GM12878 (cell line): ENCODE measurements around the gene SLC11A2. TPM values are rescaled to one million over a fixed set of nuclear protein-coding genes. Genes with fewer than 3 reads are reported as not detected.

Experiments
- ATAC-seq: fragments of 200-7000 bp; cut with Tn5 transposase; 3 replicates; pipeline ENCODE4 v1.9.1; 2020; ENCODE audit warnings: mild to moderate bottlenecking, moderate library complexity
- BruUV-seq: library from RNA; stranded (reverse); fragments of 400-500 nt; replicated peaks from 2 replicates; lab custom pipeline; 2021; lab: Mats Ljungman, UMichigan
- CTCF ChIA-PET: fragments of 300-600 bp; sonication (Branson Sonifier 250); formaldehyde crosslinking; extraction: SDS; loops from one replicate; lab custom pipeline; 2021; ENCODE audit warnings: inconsistent platforms; lab: Yijun Ruan, JAX
- POLR2A ChIA-PET: fragments of 350-600 bp; formaldehyde crosslinking; extraction: SDS; loops from one replicate; lab custom pipeline; 2021; ENCODE audit warnings: inconsistent platforms; lab: Charles Lee
- RAD21 ChIA-PET: fragments of 300-600 bp; sonication (Branson Sonifier 250); formaldehyde crosslinking; loops from one replicate; lab custom pipeline; 2023; ENCODE audit warnings: antibody characterized with exemption; ENCODE audit not compliant: unreplicated experiment; lab: Charles Lee
- SMC1A ChIA-PET: fragments of 300-600 bp; sonication (Branson Sonifier 250); formaldehyde crosslinking; loops from one replicate; lab custom pipeline; 2023; ENCODE audit not compliant: unreplicated experiment, uncharacterized antibody; lab: Charles Lee
- DNase-seq: peaks from one replicate; pipeline ENCODE4 v3.0.0-alpha.2; 2011; ENCODE audit warnings: low read depth, low spot score
- FAIRE-seq: peaks from 3 replicates; lab custom pipeline; 2011; peaks lifted over from hg19 to GRCh38; lab: Jason Lieb, UNC
- H2AFZ ChIP-seq: 2 replicates; pipeline ENCODE4 v1.6.0; 2011; ENCODE audit warnings: low read depth, low read length, control low read depth; ENCODE audit not compliant: control insufficient read depth
- H3K27ac ChIP-seq: 2 replicates; pipeline ENCODE4 v1.5.1; 2011; ENCODE audit warnings: control low read depth; ENCODE audit not compliant: control insufficient read depth, insufficient read depth
- H3K27me3 ChIP-seq, 2 experiments: replicated peaks in 1 of 2; 2 replicates each; pipeline versions ENCODE4 v1.6.0 to v1.6.1; 2011; ENCODE audit warnings: low read length in 1 of 2; ENCODE audit not compliant: control insufficient read depth in 2 of 2, insufficient read depth in 2 of 2
- H3K36me3 ChIP-seq, 2 experiments: 2 replicates each; pipeline ENCODE4 v1.5.1; 2011; ENCODE audit warnings: low read length in 1 of 2; ENCODE audit not compliant: control insufficient read depth in 2 of 2, insufficient read depth in 2 of 2
- H3K4me1 ChIP-seq: 2 replicates; pipeline ENCODE4 v1.6.1; 2011; ENCODE audit warnings: mild to moderate bottlenecking, low read length, moderate library complexity, mixed read lengths; ENCODE audit not compliant: control insufficient read depth, insufficient read depth
- H3K4me2 ChIP-seq: 2 replicates; pipeline ENCODE4 v1.6.0; 2011; ENCODE audit warnings: control low read depth; ENCODE audit not compliant: control insufficient read depth, insufficient read depth
- H3K4me3 ChIP-seq: fragments of 200-600 bp; sonication (generic); 2 replicates; pipeline ENCODE4 v1.5.1; 2016
- H3K79me2 ChIP-seq: 2 replicates; pipeline ENCODE4 v1.6.0; 2011; ENCODE audit warnings: low read length; ENCODE audit not compliant: control insufficient read depth, insufficient read depth
- H3K9ac ChIP-seq: 2 replicates; pipeline ENCODE4 v1.8.0; 2011; ENCODE audit warnings: low read length, control low read depth, mixed read lengths; ENCODE audit not compliant: control insufficient read depth, insufficient read depth
- H3K9me3 ChIP-seq: replicated peaks from 3 replicates; pipeline ENCODE4 v1.5.1; 2011; ENCODE audit warnings: mild to moderate bottlenecking, low read length; ENCODE audit not compliant: control insufficient read depth, insufficient read depth
- H4K20me1 ChIP-seq: 2 replicates; pipeline ENCODE4 v1.6.0; 2011; ENCODE audit not compliant: control insufficient read depth, insufficient read depth
- CBX3 ChIP-seq: fragments of 200-600 bp; sonication (generic); IDR thresholded peaks from 2 replicates; pipeline ENCODE4 v1.6.1; 2016; ENCODE audit warnings: low read depth, borderline replicate concordance
- CEBPB ChIP-seq, 2 experiments: fragments of 150-350 bp in 1 of 2; IDR thresholded peaks; 2 replicates each; pipeline ENCODE4 v1.6.1; 2012 to 2014; ENCODE audit warnings: low read depth in 2 of 2, low read length in 2 of 2, borderline replicate concordance in 1 of 2, inconsistent platforms in 1 of 2
- FOXK2 ChIP-seq: fragments of 450-650 bp; IDR thresholded peaks from 2 replicates; pipeline ENCODE4 v1.6.1; 2017; ENCODE audit warnings: mild to moderate bottlenecking, moderate library complexity
- HDAC6 ChIP-seq: fragments of 200-600 bp; sonication (generic); IDR thresholded peaks from one replicate; pipeline ENCODE4 v1.8.0; 2017; ENCODE audit warnings: antibody characterized with exemption; ENCODE audit not compliant: unreplicated experiment
- MEF2B ChIP-seq: fragments of 450-650 bp; IDR thresholded peaks from 2 replicates; pipeline ENCODE4 v1.6.1; 2018; ENCODE audit warnings: mild to moderate bottlenecking, moderate library complexity; ENCODE audit not compliant: partially characterized antibody, poor library complexity, severe bottlenecking
- MXI1 ChIP-seq: fragments of 150-350 bp; IDR thresholded peaks from 2 replicates; pipeline ENCODE4 v1.6.1; 2011; ENCODE audit warnings: low read depth, mild to moderate bottlenecking, inconsistent platforms, low read length, improper control_type of control experiment
- NR2C2 ChIP-seq: IDR thresholded peaks from 2 replicates; pipeline ENCODE4 v1.6.1; 2011; ENCODE audit warnings: borderline replicate concordance, low read depth; ENCODE audit not compliant: control insufficient read depth, insufficient read length
- POLR2A ChIP-seq: IDR thresholded peaks from 2 replicates; pipeline ENCODE4 v1.6.1; 2011; ENCODE audit warnings: low read depth, mild to moderate bottlenecking, low read length
- RCOR1 ChIP-seq: conservative IDR thresholded peaks from 2 replicates; pipeline ENCODE4 v1.6.1; 2012; ENCODE audit warnings: low read depth, low read length, improper control_type of control experiment
- SMAD1 ChIP-seq: fragments of 450-650 bp; IDR thresholded peaks from 2 replicates; pipeline ENCODE4 v1.6.1; 2018; ENCODE audit warnings: mild to moderate bottlenecking, low read depth; ENCODE audit not compliant: partially characterized antibody
- SPI1 ChIP-seq: IDR thresholded peaks from 2 replicates; pipeline ENCODE4 v1.6.1; 2011; ENCODE audit warnings: low read depth, mild to moderate bottlenecking, low read length, moderate library complexity, borderline replicate concordance; ENCODE audit not compliant: insufficient read depth
- SREBF1 ChIP-seq: IDR thresholded peaks from 2 replicates; pipeline ENCODE4 v1.6.1; 2012; ENCODE audit warnings: mild to moderate bottlenecking, low read length
- STAT3 ChIP-seq: IDR thresholded peaks from 2 replicates; pipeline ENCODE4 v1.6.1; 2011; ENCODE audit warnings: low read depth, low read length, improper control_type of control experiment
- TCF12 ChIP-seq: IDR thresholded peaks from 2 replicates; pipeline ENCODE4 v1.6.1; 2011; ENCODE audit warnings: low read depth, mild to moderate bottlenecking, low read length
- TCF3 ChIP-seq: IDR thresholded peaks from 2 replicates; pipeline ENCODE4 v1.6.1; 2012; ENCODE audit warnings: low read depth, mild to moderate bottlenecking, low read length, borderline replicate concordance; ENCODE audit not compliant: insufficient read depth
- WGBS: methylation state at CpG from one replicate; pipeline ENCODE4 v1.1.6; 2016; ENCODE audit warnings: low lambda C conversion rate; ENCODE audit not compliant: insufficient replicate concordance, insufficient coverage; ENCODE audit errors: missing lambda C conversion rate; 5-methylcytosine and 5-hydroxymethylcytosine counted together
- in situ Hi-C: fragments of 300-500 bp; cut with MboI; formaldehyde crosslinking; loops from 9 replicates; pipeline ENCODE4 v1.14.3; 2018; ENCODE audit warnings: mixed read lengths
- intact Hi-C: fragments of 100-400 bp; cut with micrococcal nuclease; formaldehyde crosslinking; loops from one replicate; pipeline ENCODE4 v1.14.2; 2022; ENCODE audit not compliant: unreplicated experiment
- polyA plus RNA-seq, 11 experiments: library from polyadenylated mRNA; depleted of rRNA in 4 of 11; unstranded in 6 of 11; stranded (reverse) in 5 of 11; fragments of >200 nt; fragmentation: Nextera tagmentation in 4 of 11; fragmentation: Illumina TruSeq in 1 of 11; extraction: Ambion mirVana in 4 of 11; extraction: Trizol in 1 of 11; gene quantifications; 1 replicate in 1 of 11; 2 replicates in 10 of 11; pipeline versions ENCODE4 v1.2.1 to v1.2.3, GENCODE V29; 2011 to 2016; ENCODE audit warnings: inconsistent platforms in 2 of 11, missing spikeins in 2 of 11, low read depth in 1 of 11
- total RNA-seq, 4 experiments: library from RNA; depleted of rRNA in 3 of 4; stranded (reverse); fragments of >200 nt in 3 of 4; fragmentation: Illumina TruSeq in 1 of 4; extraction: Trizol in 1 of 4; gene quantifications; 2 replicates each; pipeline versions ENCODE4 v1.2.1 to v1.2.3, GENCODE V29; 2013 to 2021
- TF ChIP-seq, protein P1 (sequence below): IDR thresholded peaks from 2 replicates; pipeline ENCODE4 v1.6.1; 2011; ENCODE audit warnings: low read depth, mild to moderate bottlenecking, low read length, moderate library complexity, borderline replicate concordance; ENCODE audit errors: extremely low read depth
- TF ChIP-seq, protein P2 (sequence below): fragments of 450-650 bp; formaldehyde crosslinking; IDR thresholded peaks from 2 replicates; pipeline ENCODE4 v1.5.0; 2022; ENCODE audit warnings: mild to moderate bottlenecking, missing genetic modification characterization
- TF ChIP-seq, protein P3 (sequence below): fragments of 450-650 bp; IDR thresholded peaks from 2 replicates; pipeline ENCODE4 v1.6.1; 2017; ENCODE audit warnings: antibody characterized with exemption, mild to moderate bottlenecking, moderate library complexity

SLC11A2 gene
- total and polyA plus RNA-seq, 10 of the 15 experiments (the other 5 are each of a cell fraction or from before 2014, with no cell fraction given), result 6.2 to 29.4 (median 15.6) TPM

DNA sequence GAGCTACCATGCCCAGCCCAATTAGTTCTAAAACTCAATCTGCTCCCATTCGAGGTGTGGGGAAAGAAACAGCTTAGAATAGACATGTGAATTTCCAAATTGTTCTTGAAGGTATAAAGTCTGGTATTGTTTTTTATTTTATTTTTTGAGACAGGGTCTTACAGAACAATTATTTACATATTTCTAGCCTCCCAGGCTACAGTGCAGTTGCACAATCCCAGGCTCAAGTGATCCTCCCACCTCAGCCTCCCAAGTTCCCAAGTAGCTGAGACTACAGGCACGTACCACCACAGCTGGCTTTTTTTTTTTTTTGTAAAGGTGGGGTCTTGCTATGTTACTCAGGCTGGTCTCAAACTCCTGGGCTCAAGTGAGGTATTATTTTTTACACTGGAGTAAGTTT, 6.3 kb downstream of the SLC11A2 start (continued):
- TF ChIP-seq HDAC6, result no peak
- no peak for TF ChIP-seq NR2C2
- TF ChIP-seq POLR2A, result no peak
- TF ChIP-seq MEF2B, result no peak
- TF ChIP-seq TCF3, result no peak
- TF ChIP-seq SREBF1, result no peak
- TF ChIP-seq, protein P1, sequence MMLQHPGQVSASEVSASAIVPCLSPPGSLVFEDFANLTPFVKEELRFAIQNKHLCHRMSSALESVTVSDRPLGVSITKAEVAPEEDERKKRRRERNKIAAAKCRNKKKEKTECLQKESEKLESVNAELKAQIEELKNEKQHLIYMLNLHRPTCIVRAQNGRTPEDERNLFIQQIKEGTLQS, result no peak

DNA sequence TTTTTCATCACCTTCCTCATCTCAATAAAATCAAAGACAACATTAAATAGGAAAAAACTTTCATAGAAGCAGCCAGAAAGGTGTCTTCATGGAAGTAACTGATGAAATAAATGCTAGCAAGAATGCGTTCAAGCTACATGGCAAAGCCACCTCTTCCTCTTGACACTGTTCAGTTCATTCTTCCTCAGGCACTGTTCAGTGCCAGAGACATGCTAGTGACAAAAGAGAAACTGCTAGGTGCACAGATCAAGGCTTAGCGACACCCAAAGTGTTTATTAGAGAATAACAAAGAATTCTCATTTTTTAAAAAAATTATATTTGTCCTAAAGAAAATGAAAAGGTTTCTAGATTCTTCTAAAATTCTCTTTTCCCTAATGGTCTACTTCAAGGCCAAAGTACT, 7.2 kb downstream of the SLC11A2 start:
- POLR2A ChIA-PET, result interaction anchor here (0.7 kb wide), 2 partner anchors 17 to 104 kb away, joined by 3 to 4 read pairs; no protein-coding TSS in a partner anchor
- TF ChIP-seq TCF12 (no peak), SPI1 (no peak), SMAD1 (no peak), RCOR1 (no peak), MXI1 (no peak), STAT3 (no peak), CBX3 (no peak), FOXK2 (no peak), CEBPB (IDR thresholded peaks at IDR 0.05; ENCODE audit: borderline replicate concordance in 1 of 2, low read depth in 2 of 2, low read length in 2 of 2) (no peak)
- TF ChIP-seq, protein P2, sequence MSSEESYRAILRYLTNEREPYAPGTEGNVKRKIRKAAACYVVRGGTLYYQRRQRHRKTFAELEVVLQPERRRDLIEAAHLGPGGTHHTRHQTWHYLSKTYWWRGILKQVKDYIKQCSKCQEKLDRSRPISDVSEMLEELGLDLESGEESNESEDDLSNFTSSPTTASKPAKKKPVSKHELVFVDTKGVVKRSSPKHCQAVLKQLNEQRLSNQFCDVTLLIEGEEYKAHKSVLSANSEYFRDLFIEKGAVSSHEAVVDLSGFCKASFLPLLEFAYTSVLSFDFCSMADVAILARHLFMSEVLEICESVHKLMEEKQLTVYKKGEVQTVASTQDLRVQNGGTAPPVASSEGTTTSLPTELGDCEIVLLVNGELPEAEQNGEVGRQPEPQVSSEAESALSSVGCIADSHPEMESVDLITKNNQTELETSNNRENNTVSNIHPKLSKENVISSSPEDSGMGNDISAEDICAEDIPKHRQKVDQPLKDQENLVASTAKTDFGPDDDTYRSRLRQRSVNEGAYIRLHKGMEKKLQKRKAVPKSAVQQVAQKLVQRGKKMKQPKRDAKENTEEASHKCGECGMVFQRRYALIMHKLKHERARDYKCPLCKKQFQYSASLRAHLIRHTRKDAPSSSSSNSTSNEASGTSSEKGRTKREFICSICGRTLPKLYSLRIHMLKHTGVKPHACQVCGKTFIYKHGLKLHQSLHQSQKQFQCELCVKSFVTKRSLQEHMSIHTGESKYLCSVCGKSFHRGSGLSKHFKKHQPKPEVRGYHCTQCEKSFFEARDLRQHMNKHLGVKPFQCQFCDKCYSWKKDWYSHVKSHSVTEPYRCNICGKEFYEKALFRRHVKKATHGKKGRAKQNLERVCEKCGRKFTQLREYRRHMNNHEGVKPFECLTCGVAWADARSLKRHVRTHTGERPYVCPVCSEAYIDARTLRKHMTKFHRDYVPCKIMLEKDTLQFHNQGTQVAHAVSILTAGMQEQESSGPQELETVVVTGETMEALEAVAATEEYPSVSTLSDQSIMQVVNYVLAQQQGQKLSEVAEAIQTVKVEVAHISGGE, result no peak
- TF ChIP-seq, protein P3, sequence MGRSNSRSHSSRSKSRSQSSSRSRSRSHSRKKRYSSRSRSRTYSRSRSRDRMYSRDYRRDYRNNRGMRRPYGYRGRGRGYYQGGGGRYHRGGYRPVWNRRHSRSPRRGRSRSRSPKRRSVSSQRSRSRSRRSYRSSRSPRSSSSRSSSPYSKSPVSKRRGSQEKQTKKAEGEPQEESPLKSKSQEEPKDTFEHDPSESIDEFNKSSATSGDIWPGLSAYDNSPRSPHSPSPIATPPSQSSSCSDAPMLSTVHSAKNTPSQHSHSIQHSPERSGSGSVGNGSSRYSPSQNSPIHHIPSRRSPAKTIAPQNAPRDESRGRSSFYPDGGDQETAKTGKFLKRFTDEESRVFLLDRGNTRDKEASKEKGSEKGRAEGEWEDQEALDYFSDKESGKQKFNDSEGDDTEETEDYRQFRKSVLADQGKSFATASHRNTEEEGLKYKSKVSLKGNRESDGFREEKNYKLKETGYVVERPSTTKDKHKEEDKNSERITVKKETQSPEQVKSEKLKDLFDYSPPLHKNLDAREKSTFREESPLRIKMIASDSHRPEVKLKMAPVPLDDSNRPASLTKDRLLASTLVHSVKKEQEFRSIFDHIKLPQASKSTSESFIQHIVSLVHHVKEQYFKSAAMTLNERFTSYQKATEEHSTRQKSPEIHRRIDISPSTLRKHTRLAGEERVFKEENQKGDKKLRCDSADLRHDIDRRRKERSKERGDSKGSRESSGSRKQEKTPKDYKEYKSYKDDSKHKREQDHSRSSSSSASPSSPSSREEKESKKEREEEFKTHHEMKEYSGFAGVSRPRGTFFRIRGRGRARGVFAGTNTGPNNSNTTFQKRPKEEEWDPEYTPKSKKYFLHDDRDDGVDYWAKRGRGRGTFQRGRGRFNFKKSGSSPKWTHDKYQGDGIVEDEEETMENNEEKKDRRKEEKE, result no peak

More for the DNA sequence above, 7.2 kb downstream of the SLC11A2 start:
- no TSS peak for BruUV-seq
- ChIA-PET RAD21 (interaction anchor here (1.3 kb wide), 1 partner anchor 90 kb away, joined by 3 read pairs; no protein-coding TSS in a partner anchor), CTCF (interaction anchor here (0.6 to 1.9 kb wide), 4 partner anchors 9 to 503 kb away, joined by 3 to 8 read pairs (median 3); no protein-coding TSS in a partner anchor), SMC1A (interaction anchor here (0.6 to 2.0 kb wide), 5 partner anchors 10 to 193 kb away, joined by 3 to 11 read pairs (median 3); no protein-coding TSS in a partner anchor)
- in situ Hi-C loops, result no loop called here
- H3K4me1 ChIP-seq, result peaks cover 4% of the 10 kb centered on the region; the same call in 1 of the 2 replicates
- intact Hi-C loops, result no loop called here
- H3K4me3 ChIP-seq, result no peak overlapping the region
- H4K20me1 ChIP-seq, result no peaks in the 10 kb centered on the region
- no peaks in the 10 kb centered on the region for H3K9me3 ChIP-seq
- no peak for DNase-seq
- WGBS, result 100% methylated on average over 2 of the region's 2 CpGs
- no peak overlapping the region for H3K9ac ChIP-seq
- H2AFZ ChIP-seq, result no peak overlapping the region
- no peaks in the 10 kb centered on the region for H3K27me3 ChIP-seq
- H3K36me3 ChIP-seq, result no peaks in the 10 kb centered on the region
- H3K4me2 ChIP-seq, result no peak overlapping the region
- H3K27ac ChIP-seq, result no peak overlapping the region
- ATAC-seq, result no peak
- FAIRE-seq, result no peak
- peaks cover 25% of the 10 kb centered on the region for H3K79me2 ChIP-seq
